HG02938 (cell line): ENCODE results near the gene PIBF1.
"Not testable (repeated sequence)": the region's sequence is repeated elsewhere in the genome, so short reads cannot be mapped to it uniquely, and the experiment has no call there.

Experiments
- ATAC-seq: cut with Tn5 transposase; IDR thresholded peaks from one replicate; pipeline ENCODE4 v1.9.1; 2021; ENCODE audit warnings: mild to moderate bottlenecking, moderate library complexity; ENCODE audit not compliant: unreplicated experiment

The PIBF1 gene

GRCh38 chr13:73001971-73002370 is 220.0 kb downstream of the PIBF1 start:
- ATAC-seq: no peak

- ATAC-seq: no peak
These were observed 229.8 kb downstream of the PIBF1 start for GRCh38 chr13:73011751-73012150.

GRCh38 chr13:73015805-73016204 is 233.9 kb downstream of the PIBF1 start:
- ATAC-seq: no peak

GRCh38 chr13:73018336-73018735 is 236.4 kb downstream of the PIBF1 start:
- ATAC-seq: no peak

GRCh38 chr13:73025217-73026012 is 243.5 kb downstream of the PIBF1 start:
- no peak for ATAC-seq

- ATAC-seq: no peak
These were observed 253.0 kb downstream of the PIBF1 start for GRCh38 chr13:73034901-73035300.

GRCh38 chr13:73035660-73036059 is 253.7 kb downstream of the PIBF1 start:
- ATAC-seq: no peak

GRCh38 chr13:73036566-73036965 is 254.6 kb downstream of the PIBF1 start:
- ATAC-seq: no peak

- no peak for ATAC-seq
These were observed 256.1 kb downstream of the PIBF1 start for GRCh38 chr13:73038064-73038463.

GRCh38 chr13:73039201-73040108 is 257.5 kb downstream of the PIBF1 start:
- no peak for ATAC-seq

- no peak for ATAC-seq
These were observed 258.6 kb downstream of the PIBF1 start for GRCh38 chr13:73040484-73040883.

- ATAC-seq: no peak
These were observed 259.1 kb downstream of the PIBF1 start for GRCh38 chr13:73040968-73041596.

- no peak for ATAC-seq
These were observed 263.1 kb downstream of the PIBF1 start for GRCh38 chr13:73045031-73045430.

- not testable (repeated sequence) for ATAC-seq
These were observed 266.7 kb downstream of the PIBF1 start for GRCh38 chr13:73048615-73049014.

- ATAC-seq: no peak
These were observed 272.8 kb downstream of the PIBF1 start for GRCh38 chr13:73054712-73055111.

- no peak for ATAC-seq
These were observed 274.1 kb downstream of the PIBF1 start for GRCh38 chr13:73055813-73056564.

- no peak for ATAC-seq
These were observed 274.6 kb downstream of the PIBF1 start for GRCh38 chr13:73056565-73056962.

GRCh38 chr13:73057284-73058063 is 275.5 kb downstream of the PIBF1 start:
- ATAC-seq: no peak

- no peak for ATAC-seq
These were observed 276.1 kb downstream of the PIBF1 start for GRCh38 chr13:73058064-73058313.

- ATAC-seq: peak; percentile 18
These were observed 276.5 kb downstream of the PIBF1 start for GRCh38 chr13:73058432-73058735.
